Testis (tissue), 2 donors: ENCODE data around the gene RALGPS1.

Experiments
- CTCF ChIP-seq, 3 experiments: fragments of 450-650 bp in 2 of 3; fragments of 200-600 bp in 1 of 3; sonication (generic) in 1 of 3; IDR thresholded peaks; one replicate each; pipeline ENCODE4 v1.5.1; 2016 to 2019; ENCODE audit warnings: antibody characterized with exemption in 3 of 3, mild to moderate bottlenecking in 2 of 3, moderate library complexity in 1 of 3
- POLR2A ChIP-seq: fragments of 450-650 bp; IDR thresholded peaks from one replicate; pipeline ENCODE4 v1.6.1; 2017; ENCODE audit warnings: antibody characterized with exemption, mild to moderate bottlenecking, moderate library complexity

GRCh38 chr9:127189628-127190027 is 275.0 kb downstream of the RALGPS1 start:
- TF ChIP-seq POLR2A: no peak
- no peak for TF ChIP-seq CTCF (IDR thresholded peaks at IDR 0.05)
